Stomach smooth muscle (tissue), 2 donors: ENCODE data around the gene KRT12.

Source experiments
- H3K27ac ChIP-seq: one replicate; pipeline ENCODE4 v1.7.0; 2013; ENCODE audit warnings: mild to moderate bottlenecking, low read length, inconsistent platforms
- H3K27me3 ChIP-seq, 2 donors: one replicate each; pipeline ENCODE4 v1.7.0; 2013; ENCODE audit warnings: low read length in 2 of 2; ENCODE audit not compliant: insufficient read depth in 2 of 2, control insufficient read depth in 1 of 2
- H3K36me3 ChIP-seq, 2 donors: one replicate each; pipeline ENCODE4 v1.7.0; 2013; ENCODE audit warnings: low read length in 2 of 2; ENCODE audit not compliant: control insufficient read depth in 2 of 2, insufficient read depth in 2 of 2
- H3K4me1 ChIP-seq: one replicate; pipeline ENCODE4 v1.7.0; 2013; ENCODE audit warnings: low read length; ENCODE audit not compliant: control insufficient read depth, insufficient read depth
- H3K4me3 ChIP-seq, 2 donors: one replicate each; pipeline ENCODE4 v1.7.0; 2013; ENCODE audit warnings: low read length in 2 of 2
- H3K9ac ChIP-seq, 2 donors: one replicate each; pipeline ENCODE4 v1.7.0; 2013; ENCODE audit warnings: low read length in 2 of 2, mild to moderate bottlenecking in 1 of 2
- H3K9me3 ChIP-seq, 2 donors: one replicate each; pipeline ENCODE4 v1.7.0; 2013; ENCODE audit warnings: low read length in 2 of 2; ENCODE audit not compliant: control insufficient read depth in 2 of 2
- donor health status: healthy.
- donor health status: Pancreatic carcinoma.

Gene KRT12

DNA sequence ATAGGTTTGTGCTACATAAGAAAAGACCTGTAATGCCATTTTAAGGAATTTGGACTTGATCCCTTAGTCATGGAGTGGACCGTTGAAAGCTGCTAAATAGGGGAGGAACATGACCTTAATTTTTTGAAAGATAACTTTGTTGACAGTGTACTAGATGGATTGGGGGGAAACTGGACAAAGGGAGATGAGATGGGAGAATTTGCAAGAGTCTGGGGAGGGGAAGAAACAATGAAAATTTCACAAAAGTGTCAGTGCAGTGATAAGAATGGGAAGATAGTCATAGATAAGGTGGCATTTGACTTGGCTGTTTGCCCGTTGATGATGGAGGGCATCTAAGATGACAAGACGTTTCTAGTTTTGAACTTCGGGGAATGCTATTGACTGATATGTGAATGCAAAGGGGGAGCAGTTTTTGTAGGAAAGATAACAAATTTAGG is 22.3 kb downstream of the KRT12 start:
- Histone ChIP-seq H3K4me3 (no peak overlapping the region), H3K4me1 (no peaks in the 10 kb centered on the region), H3K27me3 (no peaks in the 10 kb centered on the region), H3K9ac (no peak overlapping the region), H3K9me3 (no peaks in the 10 kb centered on the region), H3K27ac (no peak overlapping the region), H3K36me3 (no peaks in the 10 kb centered on the region)

DNA sequence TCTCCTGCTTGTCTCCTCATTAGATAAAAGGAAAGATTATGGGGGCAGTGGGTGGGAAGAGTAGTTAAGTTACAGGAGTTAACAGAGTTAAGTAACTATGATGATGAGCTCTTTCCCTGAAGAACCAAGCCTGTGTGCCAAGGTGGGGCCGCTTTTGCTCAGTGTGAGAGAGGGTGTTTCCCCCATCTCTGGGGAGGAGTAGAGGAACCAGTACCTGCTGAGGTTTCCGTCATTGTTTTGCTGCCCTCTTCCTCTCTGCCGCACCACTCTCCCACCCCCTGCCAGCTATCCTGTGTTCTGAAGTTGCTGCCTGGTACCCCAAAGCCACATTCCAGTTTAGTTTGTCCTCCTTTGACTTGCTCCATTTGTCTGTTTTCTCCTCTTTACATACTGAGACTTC is 23.8 kb downstream of the KRT12 start:
- Histone ChIP-seq H3K4me3 (no peak overlapping the region), H3K4me1 (no peaks in the 10 kb centered on the region), H3K36me3 (no peaks in the 10 kb centered on the region), H3K27me3 (no peaks in the 10 kb centered on the region), H3K9ac (no peak overlapping the region), H3K27ac (no peak overlapping the region), H3K9me3 (no peaks in the 10 kb centered on the region)

DNA sequence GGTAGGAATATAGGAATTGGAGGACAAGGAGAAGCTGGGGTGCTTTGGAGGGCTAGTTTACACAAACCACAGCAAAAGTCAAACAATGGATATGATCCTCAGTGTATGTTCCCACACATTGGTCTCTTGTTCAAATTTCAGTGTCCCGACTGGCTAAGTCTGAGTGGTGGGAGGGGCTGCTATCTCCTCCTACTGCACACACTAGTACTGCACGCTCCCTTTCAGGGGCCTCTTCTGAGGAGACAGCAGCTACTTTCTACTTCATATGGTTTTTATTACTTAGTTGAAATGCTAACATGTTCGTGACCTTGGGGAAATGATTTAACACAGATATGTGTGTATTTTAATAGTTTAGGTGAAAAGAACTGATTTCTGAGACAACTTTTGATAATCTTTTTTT is 25.8 kb downstream of the KRT12 start:
- Histone ChIP-seq H3K4me1 (no peaks in the 10 kb centered on the region), H3K9ac (no peak overlapping the region), H3K27ac (no peak overlapping the region), H3K4me3 (no peak overlapping the region), H3K9me3 (no peaks in the 10 kb centered on the region), H3K27me3 (no peaks in the 10 kb centered on the region), H3K36me3 (no peaks in the 10 kb centered on the region)

DNA sequence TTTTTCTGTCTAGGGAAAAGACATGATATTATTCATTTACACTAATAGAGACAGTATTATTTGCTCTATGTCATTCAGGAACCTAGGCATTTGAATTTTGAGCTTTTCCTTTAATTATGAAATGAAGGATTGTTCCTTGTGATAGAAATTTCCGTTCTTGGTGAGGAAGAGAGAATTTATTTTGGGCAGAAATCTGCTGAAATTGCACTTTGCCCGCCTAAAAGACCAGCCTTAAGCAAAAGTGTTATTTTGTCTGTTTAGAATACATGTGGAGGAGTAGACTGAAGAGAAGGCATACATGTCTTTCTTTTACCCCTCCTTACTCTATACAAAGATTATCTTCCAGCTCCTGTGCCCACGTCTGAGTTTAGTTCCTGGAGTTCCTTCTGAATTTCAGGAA is 27.8 kb downstream of the KRT12 start:
- H3K9me3 ChIP-seq: no peaks in the 10 kb centered on the region

DNA sequence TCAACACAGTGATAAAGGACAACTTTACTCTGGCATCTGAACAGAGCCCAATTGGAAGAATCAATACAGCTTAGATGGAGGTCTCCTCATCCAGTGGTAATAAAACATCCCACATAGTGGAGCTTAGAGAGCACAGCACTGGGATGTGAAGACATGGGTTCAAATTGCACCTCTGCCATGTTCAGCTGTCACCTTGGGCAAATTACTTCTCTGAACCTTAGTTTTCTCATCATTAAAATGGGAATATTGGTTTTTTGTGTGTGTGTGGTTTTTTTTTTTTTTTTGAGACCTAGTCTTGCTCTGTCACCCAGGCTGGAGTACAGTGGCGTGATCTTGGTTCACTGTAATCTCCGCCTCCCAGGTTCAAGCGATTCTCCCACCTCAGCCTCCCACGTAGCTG is 31.0 kb downstream of the KRT12 start:
- H3K4me1 ChIP-seq: no peaks in the 10 kb centered on the region
- peaks cover 3% of the 10 kb centered on the region in 2 donors for H3K36me3 ChIP-seq
- H3K9ac ChIP-seq: no peak overlapping the region
- H3K9me3 ChIP-seq: no peaks in the 10 kb centered on the region
- H3K27me3 ChIP-seq: no peaks in the 10 kb centered on the region
- H3K27ac ChIP-seq: no peak overlapping the region
- H3K4me3 ChIP-seq: no peak overlapping the region

More for the DNA sequence above, 27.8 kb downstream of the KRT12 start:
- H3K4me3 ChIP-seq: no peak overlapping the region
- no peaks in the 10 kb centered on the region for H3K27me3 ChIP-seq
- no peak overlapping the region for H3K9ac ChIP-seq
- no peaks in the 10 kb centered on the region for H3K4me1 ChIP-seq
- peaks cover 3% of the 10 kb centered on the region in 2 donors for H3K36me3 ChIP-seq
- no peak overlapping the region for H3K27ac ChIP-seq

DNA sequence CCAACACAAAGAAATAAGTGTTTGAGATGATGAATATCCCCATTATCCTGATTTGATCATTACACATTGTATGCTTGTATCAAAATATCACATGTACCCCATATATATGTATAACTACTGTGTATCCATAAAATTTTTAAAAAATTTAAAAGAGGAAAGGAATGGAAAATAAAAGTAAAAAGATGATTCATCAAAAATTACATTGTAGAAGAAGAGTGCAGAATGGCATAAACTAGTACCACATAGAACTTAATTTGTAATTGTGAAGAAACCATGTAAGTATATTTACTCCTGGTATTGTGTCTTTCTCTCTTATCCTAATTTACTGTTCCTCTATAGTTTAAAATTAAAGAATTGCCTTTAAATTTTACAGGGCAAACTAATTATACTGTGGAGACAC is 33.1 kb downstream of the KRT12 start:
- Histone ChIP-seq H3K27me3 (no peaks in the 10 kb centered on the region), H3K4me1 (no peaks in the 10 kb centered on the region), H3K27ac (no peak overlapping the region), H3K9ac (no peak overlapping the region), H3K9me3 (no peaks in the 10 kb centered on the region), H3K36me3 (peaks cover 3% of the 10 kb centered on the region in 2 donors), H3K4me3 (no peak overlapping the region)

DNA sequence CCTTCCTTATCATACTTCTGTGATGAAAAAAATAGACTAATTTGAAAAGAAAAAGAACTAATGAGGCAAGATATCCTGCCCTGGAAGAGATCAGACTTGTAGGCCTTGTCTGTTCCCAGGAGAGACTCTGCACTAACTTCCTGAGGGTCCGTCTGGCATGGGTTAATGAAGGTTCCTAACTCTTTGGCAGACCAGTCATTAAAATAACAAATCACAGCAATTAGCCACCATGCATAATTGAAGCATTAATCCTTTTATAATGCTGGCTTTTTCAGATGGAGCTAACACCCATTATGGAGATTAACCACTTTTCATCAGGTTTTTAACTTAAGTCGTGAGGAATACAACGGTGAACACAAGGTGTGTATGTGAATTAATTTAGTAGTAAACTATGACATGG is 34.2 kb downstream of the KRT12 start:
- Histone ChIP-seq H3K27ac (no peak overlapping the region), H3K4me3 (no peak overlapping the region), H3K36me3 (peaks cover 3% of the 10 kb centered on the region in 2 donors), H3K9ac (no peak overlapping the region), H3K4me1 (no peaks in the 10 kb centered on the region), H3K9me3 (no peaks in the 10 kb centered on the region), H3K27me3 (no peaks in the 10 kb centered on the region)

DNA sequence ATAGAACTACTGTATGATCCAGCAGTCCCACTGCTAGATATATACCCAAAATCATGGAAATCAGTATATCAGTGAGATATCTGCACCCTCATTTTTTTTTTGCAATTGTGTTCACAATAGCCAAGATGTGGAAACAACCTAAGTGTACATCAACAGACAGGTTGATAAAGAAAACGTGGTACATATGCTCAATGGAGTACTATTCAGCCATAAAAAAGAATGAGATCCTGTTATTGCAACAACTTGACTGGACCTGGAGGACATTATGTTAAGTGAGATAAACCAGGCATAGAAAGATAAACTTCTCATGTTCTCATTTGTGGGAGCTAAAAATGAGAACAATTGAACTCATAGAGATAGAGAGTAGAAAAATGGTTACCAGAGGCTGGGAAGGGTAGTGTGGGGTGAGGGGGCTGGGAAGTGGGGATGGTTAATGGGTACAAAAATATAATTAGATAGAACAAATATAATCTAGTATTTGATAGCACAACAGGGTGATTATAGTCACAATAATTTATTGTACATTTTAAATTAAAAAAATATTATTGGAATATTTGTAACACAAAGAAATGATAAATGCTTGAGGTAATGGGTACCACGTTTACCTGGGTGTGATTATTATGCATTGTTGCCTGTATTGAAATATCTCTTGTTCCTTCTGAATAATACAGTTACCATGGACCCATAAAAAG is 36.8 kb downstream of the KRT12 start:
- no peak overlapping the region for H3K27ac ChIP-seq

DNA sequence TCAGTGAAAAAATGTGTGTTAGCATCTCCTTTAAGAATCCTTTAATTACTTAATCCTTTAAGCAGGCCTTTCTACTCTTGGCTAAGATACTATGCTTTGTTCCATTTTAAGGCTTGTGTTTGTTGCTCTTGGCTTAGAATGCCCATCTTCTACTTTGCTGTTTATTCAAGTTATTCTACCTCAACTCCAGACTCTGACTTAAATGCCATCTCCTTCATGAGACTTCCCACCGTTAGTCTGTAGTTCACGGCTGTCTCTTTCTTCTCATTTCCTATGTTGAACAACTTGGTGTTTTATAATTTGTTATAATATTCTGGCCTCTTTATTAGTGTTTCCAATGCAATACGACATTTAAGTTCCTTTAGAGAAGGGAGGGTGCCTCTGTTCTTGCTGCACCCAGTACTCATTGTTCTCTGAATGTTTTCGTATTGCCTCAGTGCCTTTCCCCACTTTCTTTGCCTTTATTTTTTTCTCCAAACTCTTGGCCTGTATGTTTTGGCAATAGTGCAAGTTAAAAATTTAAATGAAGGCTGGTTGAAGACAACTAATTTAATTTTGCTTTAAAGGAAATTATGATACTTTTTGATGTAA is 38.5 kb downstream of the KRT12 start:
- Histone ChIP-seq H3K9me3 (no peaks in the 10 kb centered on the region), H3K36me3 (no peaks in the 10 kb centered on the region), H3K27ac (no peak overlapping the region), H3K4me3 (no peak overlapping the region), H3K4me1 (no peaks in the 10 kb centered on the region), H3K27me3 (no peaks in the 10 kb centered on the region), H3K9ac (no peak overlapping the region)

More for the DNA sequence above, 36.8 kb downstream of the KRT12 start:
- peaks cover 0 to 3% of the 10 kb centered on the region in 2 donors for H3K36me3 ChIP-seq
- H3K4me3 ChIP-seq: no peak overlapping the region
- no peaks in the 10 kb centered on the region for H3K4me1 ChIP-seq
- H3K9me3 ChIP-seq: no peaks in the 10 kb centered on the region
- no peak overlapping the region for H3K9ac ChIP-seq
- no peaks in the 10 kb centered on the region for H3K27me3 ChIP-seq

DNA sequence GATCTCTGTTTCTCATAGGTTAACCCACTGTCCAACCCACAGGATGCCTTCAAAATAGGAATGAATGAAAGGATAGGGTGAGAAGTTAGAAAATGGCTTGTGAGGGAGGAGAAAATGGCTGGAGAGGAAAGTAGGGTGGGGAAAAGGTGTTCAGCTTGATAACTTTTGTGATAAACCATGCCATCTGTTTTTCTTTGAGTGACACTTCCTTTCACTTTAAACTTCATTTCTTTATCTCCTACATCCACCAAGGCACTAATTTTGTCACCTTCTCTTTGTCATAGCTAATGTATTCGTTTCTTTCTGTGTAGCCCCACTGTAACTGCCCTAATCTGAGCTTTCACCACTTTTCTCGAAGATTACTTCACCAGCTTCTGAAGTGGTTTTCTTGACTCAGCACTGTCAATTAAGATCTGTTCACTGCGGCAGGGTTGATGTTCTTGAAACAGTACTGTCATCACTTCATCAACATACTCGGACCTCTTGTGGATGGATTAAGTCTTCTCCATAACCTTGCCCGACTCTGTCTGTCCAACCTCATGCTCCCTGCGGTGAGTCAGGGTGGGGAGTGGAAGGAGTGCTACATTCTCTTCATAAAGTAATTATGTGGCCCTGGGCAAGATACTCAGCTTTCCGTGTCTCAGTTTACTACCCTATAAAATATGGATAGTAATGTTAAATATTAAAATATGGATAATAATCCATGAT is 39.1 kb downstream of the KRT12 start:
- no peak overlapping the region for H3K9ac ChIP-seq
- no peaks in the 10 kb centered on the region for H3K27me3 ChIP-seq
- no peaks in the 10 kb centered on the region for H3K4me1 ChIP-seq
- no peaks in the 10 kb centered on the region for H3K36me3 ChIP-seq
- no peaks in the 10 kb centered on the region for H3K9me3 ChIP-seq
- H3K4me3 ChIP-seq: no peak overlapping the region
- no peak overlapping the region for H3K27ac ChIP-seq

DNA sequence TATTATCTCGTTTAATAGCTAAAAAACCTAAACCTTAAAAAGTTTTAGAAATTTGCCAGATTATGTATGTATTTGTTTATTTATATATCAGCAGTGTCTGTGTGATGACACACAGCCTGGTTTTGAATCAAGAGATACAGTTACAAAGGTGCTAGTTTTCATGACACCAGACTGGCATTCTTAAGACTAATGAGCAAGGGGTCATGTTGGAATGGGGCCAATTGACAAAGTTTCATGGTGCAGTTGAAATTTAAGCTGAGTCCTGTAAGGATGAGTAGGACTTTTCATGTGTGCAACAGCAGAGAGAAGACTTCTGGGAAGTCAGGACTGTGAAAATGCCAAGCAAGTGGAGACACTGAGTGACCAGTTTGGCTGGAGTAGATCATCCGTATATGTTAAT is 41.4 kb downstream of the KRT12 start:
- Histone ChIP-seq H3K4me1 (no peaks in the 10 kb centered on the region), H3K9me3 (no peaks in the 10 kb centered on the region), H3K9ac (no peak overlapping the region), H3K4me3 (no peak overlapping the region), H3K27ac (no peak overlapping the region), H3K36me3 (no peaks in the 10 kb centered on the region), H3K27me3 (no peaks in the 10 kb centered on the region)
